Measurements from ENCODE around the gene SNTG2. TPM values are rescaled to one million over a fixed set of nuclear protein-coding genes. Genes with fewer than 3 reads are reported as not detected.

The SNTG2 gene
- total RNA-seq, 4 donors from 2014 or later = 4.2 to 14.2 (median 9.2) TPM

- WGBS, 2 donors = 79 to 83% methylated on average over 4 of the region's 4 CpGs
- no peak for DNase-seq
- TF ChIP-seq CTCF (IDR thresholded peaks at IDR 0.05) = no peak
- no peak for TF ChIP-seq POLR2A (IDR thresholded peaks at IDR 0.05)
- Histone ChIP-seq H3K4me1 (peaks cover 0 to 5% of the 10 kb centered on the region in 2 donors), H3K27ac (no peak overlapping the region), H3K27me3 (no peaks in the 10 kb centered on the region), H3K4me3 (replicated peaks in 1 of 3) (no peak overlapping the region), H3K36me3 (no peaks in the 10 kb centered on the region), H3K9me3 (no peaks in the 10 kb centered on the region)
- intact Hi-C loops (cut with DNase I) = no loop called here
Measured at GRCh38 chr2:1046067-1046466, 95.4 kb downstream of the SNTG2 start.

DNA sequence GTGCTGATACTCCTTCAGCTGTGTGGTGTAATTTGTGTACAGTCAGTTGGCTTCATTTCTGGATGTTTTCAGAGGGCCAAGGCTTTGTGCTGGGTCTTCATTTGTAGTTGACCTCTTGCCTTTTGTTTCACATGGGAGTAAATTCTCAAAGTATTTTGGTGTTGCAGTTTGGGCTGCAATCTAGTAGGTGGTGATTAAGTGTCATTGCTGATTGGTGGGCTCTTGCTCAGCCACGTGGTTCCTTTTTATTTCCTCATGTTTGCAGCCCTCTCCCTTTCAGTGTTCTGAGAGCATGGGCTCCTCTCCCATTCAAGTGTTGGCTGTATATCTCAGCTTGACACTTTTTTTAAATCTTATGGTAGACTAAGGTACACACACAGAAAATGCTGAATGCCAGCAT lies 96.8 kb downstream of the SNTG2 start:
- intact Hi-C loops (cut with DNase I) = no loop called here
- Histone ChIP-seq H3K27ac (no peak overlapping the region), H3K4me3 (replicated peaks in 1 of 3) (no peak overlapping the region), H3K4me1 (no peaks in the 10 kb centered on the region), H3K27me3 (no peaks in the 10 kb centered on the region), H3K36me3 (no peaks in the 10 kb centered on the region), H3K9me3 (no peaks in the 10 kb centered on the region)
- 0 to 3% methylated on average over 1 of the region's 1 CpG for WGBS, 2 donors
- TF ChIP-seq POLR2A (IDR thresholded peaks at IDR 0.05) = no peak
- TF ChIP-seq CTCF (IDR thresholded peaks at IDR 0.05) = peak in 3 of 6 experiments; percentile 9 to 24 (median 21)
- no peak for DNase-seq

- Histone ChIP-seq H3K4me1 (no peaks in the 10 kb centered on the region), H3K27ac (no peak overlapping the region), H3K36me3 (no peaks in the 10 kb centered on the region), H3K27me3 (no peaks in the 10 kb centered on the region), H3K9me3 (no peaks in the 10 kb centered on the region), H3K4me3 (replicated peaks in 1 of 3) (no peak overlapping the region)
- no peak for DNase-seq
- no peak for TF ChIP-seq POLR2A (IDR thresholded peaks at IDR 0.05)
- TF ChIP-seq CTCF (IDR thresholded peaks at IDR 0.05) = no peak
- 56 to 63% methylated on average over 2 of the region's 2 CpGs for WGBS, 2 donors
- intact Hi-C loops (cut with DNase I) = no loop called here
Measured at GRCh38 chr2:1049691-1050090, 99.0 kb downstream of the SNTG2 start.

DNA sequence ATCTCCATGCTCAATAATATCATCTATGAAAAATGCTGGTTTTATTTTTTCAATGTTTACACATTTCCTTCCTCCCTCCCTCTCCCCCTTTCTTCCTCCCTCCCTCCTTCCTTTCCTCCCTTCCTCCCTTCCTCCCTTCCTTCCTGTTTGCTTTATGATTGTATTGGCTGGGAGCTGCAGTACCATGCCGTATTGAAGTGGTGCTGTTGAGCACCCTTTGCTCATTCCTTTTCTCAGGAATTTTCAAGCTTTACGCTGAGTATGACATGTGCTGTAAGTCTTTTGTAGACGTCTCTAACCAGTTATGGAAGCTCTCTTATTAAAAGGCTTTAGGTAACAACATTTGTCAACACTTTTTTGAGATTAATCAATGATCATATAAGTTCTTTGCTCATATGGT lies 100.4 kb downstream of the SNTG2 start:
- TF ChIP-seq POLR2A (IDR thresholded peaks at IDR 0.05) (no peak), CTCF (IDR thresholded peaks at IDR 0.05) (peak in 1 of 6 experiments; percentile 22)

DNA sequence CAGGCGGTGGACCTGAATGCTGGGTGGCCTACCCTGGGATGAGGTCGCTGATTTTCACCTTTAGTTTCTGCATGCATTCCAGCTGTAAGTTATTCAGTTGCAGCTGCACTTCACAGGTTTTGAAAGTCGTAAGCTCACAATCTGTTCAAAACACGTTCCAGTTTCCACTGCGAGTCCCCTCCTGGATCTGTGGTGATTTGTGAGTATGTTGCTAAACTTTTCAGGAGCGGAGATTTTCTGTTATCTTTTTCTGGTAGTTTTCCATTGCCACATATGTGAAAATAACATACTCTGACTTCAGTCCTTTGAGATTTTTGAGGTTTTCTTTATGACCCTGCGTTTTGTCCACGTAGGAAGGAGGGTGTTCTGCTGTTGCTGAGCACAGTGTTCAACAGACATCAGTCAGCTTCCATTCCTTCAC lies 102.1 kb downstream of the SNTG2 start:
- TF ChIP-seq POLR2A (IDR thresholded peaks at IDR 0.05) (no peak), CTCF (IDR thresholded peaks at IDR 0.05) (no peak)
- Histone ChIP-seq H3K27ac (no peak overlapping the region), H3K27me3 (no peaks in the 10 kb centered on the region), H3K4me3 (replicated peaks in 1 of 3) (no peak overlapping the region), H3K9me3 (no peaks in the 10 kb centered on the region), H3K4me1 (no peaks in the 10 kb centered on the region), H3K36me3 (no peaks in the 10 kb centered on the region)
- intact Hi-C loops (cut with DNase I) = no loop called here
- no peak for DNase-seq
- WGBS, 2 donors = 59 to 75% methylated on average over 8 of the region's 8 CpGs

More for the DNA sequence above, 100.4 kb downstream of the SNTG2 start:
- Histone ChIP-seq H3K9me3 (no peaks in the 10 kb centered on the region), H3K4me3 (replicated peaks in 1 of 3) (no peak overlapping the region), H3K27ac (no peak overlapping the region), H3K36me3 (no peaks in the 10 kb centered on the region), H3K27me3 (no peaks in the 10 kb centered on the region), H3K4me1 (no peaks in the 10 kb centered on the region)
- 36 to 50% methylated on average over 3 of the region's 3 CpGs for WGBS, 2 donors
- intact Hi-C loops (cut with DNase I) = no loop called here
- no peak for DNase-seq
